Measurements from ENCODE around the gene TM9SF1. TPM values are rescaled to one million over a fixed set of nuclear protein-coding genes. Genes with fewer than 3 reads are reported as not detected.

TM9SF1 gene
- total and polyA plus RNA-seq, 2 of the 13 experiments (the other 11 are each of a cell fraction or from before 2014, with no cell fraction given), result 83.2 to 110 TPM

DNA sequence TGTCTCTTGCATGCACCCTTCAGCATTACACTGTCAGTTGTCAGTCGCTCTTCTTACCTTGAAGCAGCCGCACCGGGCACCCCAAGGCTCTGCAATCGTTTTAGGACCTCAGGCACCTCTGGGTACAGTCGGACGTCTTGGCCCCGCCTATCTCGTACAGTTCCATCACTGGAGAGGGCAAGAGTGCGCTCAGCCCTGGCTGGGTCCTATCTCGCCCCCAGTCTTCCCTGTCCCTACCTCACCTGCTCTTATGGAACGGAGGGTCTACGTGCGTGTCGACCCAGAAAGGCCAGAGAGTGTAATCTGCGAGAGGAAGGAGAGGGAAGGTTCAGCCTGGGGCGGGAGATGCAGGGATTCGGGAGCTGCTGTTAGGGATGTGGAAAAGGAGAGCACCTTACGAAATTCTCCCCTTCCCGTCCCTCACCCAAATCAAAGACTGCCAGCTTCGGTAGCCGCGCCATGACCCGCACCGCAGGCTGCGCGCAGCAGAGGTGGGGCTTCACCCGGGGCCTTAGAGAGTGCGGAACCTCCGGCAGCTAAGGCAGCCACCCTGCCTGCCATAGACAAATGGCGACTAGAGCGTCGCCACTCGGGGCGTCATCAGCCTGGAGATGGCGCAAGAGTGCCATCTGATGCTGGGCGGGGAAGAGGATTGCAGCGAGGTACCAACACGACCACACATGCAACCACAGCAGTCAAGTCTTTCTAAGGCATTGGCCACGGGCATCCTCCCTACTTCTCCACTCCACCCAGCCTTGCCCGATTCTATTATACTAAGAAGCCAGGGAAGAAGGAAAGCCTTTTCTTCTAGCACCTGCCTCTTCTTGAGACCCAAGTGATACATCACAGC, 20.5 kb upstream of the TM9SF1 start, which contains the start of gene MDP1 (continued):
- TF ChIP-seq, protein P1, sequence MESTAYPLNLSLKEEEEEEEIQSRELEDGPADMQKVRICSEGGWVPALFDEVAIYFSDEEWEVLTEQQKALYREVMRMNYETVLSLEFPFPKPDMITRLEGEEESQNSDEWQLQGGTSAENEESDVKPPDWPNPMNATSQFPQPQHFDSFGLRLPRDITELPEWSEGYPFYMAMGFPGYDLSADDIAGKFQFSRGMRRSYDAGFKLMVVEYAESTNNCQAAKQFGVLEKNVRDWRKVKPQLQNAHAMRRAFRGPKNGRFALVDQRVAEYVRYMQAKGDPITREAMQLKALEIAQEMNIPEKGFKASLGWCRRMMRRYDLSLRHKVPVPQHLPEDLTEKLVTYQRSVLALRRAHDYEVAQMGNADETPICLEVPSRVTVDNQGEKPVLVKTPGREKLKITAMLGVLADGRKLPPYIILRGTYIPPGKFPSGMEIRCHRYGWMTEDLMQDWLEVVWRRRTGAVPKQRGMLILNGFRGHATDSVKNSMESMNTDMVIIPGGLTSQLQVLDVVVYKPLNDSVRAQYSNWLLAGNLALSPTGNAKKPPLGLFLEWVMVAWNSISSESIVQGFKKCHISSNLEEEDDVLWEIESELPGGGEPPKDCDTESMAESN (CRISPR knock-in tag; conservative IDR thresholded peaks at IDR 0.05), result peak; percentile 98
- TF ChIP-seq ZNF883 (CRISPR knock-in tag; IDR thresholded peaks at IDR 0.05; ENCODE audit: not compliant biosample characterization) (peak; percentile 75), ZNF530 (CRISPR knock-in tag; IDR thresholded peaks at IDR 0.05; ENCODE audit: low read depth) (no peak), ZBTB42 (CRISPR knock-in tag; IDR thresholded peaks at IDR 0.05) (no peak; the same call in 1 of the 2 replicates), MED1 (CRISPR knock-in tag; IDR thresholded peaks at IDR 0.05) (peak; percentile 95), MAFG (CRISPR knock-in tag; IDR thresholded peaks at IDR 0.05) (no peak), ZBTB20 (CRISPR knock-in tag; IDR thresholded peaks at IDR 0.05; ENCODE audit: borderline replicate concordance, low read depth) (peak; percentile 93)
- TF ChIP-seq, protein P2, sequence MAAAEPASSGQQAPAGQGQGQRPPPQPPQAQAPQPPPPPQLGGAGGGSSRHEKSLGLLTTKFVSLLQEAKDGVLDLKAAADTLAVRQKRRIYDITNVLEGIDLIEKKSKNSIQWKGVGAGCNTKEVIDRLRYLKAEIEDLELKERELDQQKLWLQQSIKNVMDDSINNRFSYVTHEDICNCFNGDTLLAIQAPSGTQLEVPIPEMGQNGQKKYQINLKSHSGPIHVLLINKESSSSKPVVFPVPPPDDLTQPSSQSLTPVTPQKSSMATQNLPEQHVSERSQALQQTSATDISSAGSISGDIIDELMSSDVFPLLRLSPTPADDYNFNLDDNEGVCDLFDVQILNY (CRISPR knock-in tag; conservative IDR thresholded peaks at IDR 0.05), result no peak
- TF ChIP-seq, protein P3, sequence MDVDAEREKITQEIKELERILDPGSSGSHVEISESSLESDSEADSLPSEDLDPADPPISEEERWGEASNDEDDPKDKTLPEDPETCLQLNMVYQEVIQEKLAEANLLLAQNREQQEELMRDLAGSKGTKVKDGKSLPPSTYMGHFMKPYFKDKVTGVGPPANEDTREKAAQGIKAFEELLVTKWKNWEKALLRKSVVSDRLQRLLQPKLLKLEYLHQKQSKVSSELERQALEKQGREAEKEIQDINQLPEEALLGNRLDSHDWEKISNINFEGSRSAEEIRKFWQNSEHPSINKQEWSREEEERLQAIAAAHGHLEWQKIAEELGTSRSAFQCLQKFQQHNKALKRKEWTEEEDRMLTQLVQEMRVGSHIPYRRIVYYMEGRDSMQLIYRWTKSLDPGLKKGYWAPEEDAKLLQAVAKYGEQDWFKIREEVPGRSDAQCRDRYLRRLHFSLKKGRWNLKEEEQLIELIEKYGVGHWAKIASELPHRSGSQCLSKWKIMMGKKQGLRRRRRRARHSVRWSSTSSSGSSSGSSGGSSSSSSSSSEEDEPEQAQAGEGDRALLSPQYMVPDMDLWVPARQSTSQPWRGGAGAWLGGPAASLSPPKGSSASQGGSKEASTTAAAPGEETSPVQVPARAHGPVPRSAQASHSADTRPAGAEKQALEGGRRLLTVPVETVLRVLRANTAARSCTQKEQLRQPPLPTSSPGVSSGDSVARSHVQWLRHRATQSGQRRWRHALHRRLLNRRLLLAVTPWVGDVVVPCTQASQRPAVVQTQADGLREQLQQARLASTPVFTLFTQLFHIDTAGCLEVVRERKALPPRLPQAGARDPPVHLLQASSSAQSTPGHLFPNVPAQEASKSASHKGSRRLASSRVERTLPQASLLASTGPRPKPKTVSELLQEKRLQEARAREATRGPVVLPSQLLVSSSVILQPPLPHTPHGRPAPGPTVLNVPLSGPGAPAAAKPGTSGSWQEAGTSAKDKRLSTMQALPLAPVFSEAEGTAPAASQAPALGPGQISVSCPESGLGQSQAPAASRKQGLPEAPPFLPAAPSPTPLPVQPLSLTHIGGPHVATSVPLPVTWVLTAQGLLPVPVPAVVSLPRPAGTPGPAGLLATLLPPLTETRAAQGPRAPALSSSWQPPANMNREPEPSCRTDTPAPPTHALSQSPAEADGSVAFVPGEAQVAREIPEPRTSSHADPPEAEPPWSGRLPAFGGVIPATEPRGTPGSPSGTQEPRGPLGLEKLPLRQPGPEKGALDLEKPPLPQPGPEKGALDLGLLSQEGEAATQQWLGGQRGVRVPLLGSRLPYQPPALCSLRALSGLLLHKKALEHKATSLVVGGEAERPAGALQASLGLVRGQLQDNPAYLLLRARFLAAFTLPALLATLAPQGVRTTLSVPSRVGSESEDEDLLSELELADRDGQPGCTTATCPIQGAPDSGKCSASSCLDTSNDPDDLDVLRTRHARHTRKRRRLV (CRISPR knock-in tag; IDR thresholded peaks at IDR 0.05), result peak; percentile 96
- TF ChIP-seq, protein P4, sequence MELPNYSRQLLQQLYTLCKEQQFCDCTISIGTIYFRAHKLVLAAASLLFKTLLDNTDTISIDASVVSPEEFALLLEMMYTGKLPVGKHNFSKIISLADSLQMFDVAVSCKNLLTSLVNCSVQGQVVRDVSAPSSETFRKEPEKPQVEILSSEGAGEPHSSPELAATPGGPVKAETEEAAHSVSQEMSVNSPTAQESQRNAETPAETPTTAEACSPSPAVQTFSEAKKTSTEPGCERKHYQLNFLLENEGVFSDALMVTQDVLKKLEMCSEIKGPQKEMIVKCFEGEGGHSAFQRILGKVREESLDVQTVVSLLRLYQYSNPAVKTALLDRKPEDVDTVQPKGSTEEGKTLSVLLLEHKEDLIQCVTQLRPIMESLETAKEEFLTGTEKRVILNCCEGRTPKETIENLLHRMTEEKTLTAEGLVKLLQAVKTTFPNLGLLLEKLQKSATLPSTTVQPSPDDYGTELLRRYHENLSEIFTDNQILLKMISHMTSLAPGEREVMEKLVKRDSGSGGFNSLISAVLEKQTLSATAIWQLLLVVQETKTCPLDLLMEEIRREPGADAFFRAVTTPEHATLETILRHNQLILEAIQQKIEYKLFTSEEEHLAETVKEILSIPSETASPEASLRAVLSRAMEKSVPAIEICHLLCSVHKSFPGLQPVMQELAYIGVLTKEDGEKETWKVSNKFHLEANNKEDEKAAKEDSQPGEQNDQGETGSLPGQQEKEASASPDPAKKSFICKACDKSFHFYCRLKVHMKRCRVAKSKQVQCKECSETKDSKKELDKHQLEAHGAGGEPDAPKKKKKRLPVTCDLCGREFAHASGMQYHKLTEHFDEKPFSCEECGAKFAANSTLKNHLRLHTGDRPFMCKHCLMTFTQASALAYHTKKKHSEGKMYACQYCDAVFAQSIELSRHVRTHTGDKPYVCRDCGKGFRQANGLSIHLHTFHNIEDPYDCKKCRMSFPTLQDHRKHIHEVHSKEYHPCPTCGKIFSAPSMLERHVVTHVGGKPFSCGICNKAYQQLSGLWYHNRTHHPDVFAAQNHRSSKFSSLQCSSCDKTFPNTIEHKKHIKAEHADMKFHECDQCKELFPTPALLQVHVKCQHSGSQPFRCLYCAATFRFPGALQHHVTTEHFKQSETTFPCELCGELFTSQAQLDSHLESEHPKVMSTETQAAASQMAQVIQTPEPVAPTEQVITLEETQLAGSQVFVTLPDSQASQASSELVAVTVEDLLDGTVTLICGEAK (IDR thresholded peaks at IDR 0.05), result no peak
- TF ChIP-seq, protein P4 (CRISPR knock-in tag; IDR thresholded peaks at IDR 0.05), result peak; percentile 92
